Stimulated activated CD4-positive, alpha-beta T cell treated with anti-CD3 and anti-CD28 coated beads, Interleukin-1b, Interleukin-23, amount 100 ng/mL, for 1 hour (primary cell): Measurements from ENCODE around the gene SLX9.

Experiments used
- DNase-seq, 2 donors: peaks; one replicate each; pipeline ENCODE4 v3.0.0-alpha.2; 2020; ENCODE audit warnings: low read depth in 2 of 2

SLX9 gene

GRCh38 chr21:44929799-44930542, 9.9 kb upstream of the SLX9 start:
- DNase-seq: no peak

- no peak for DNase-seq
Measured at GRCh38 chr21:44930543-44930981, 9.3 kb upstream of the SLX9 start.

GRCh38 chr21:44931137-44931500, 8.7 kb upstream of the SLX9 start:
- no peak for DNase-seq

GRCh38 chr21:44931501-44932407, 8.1 kb upstream of the SLX9 start:
- no peak for DNase-seq

- peak in 1 of 2 donors; percentile 59 for DNase-seq
Measured at GRCh38 chr21:44932408-44933181, 7.2 kb upstream of the SLX9 start.

- DNase-seq: no peak
Measured at GRCh38 chr21:44933199-44933917, 6.5 kb upstream of the SLX9 start.

- no peak for DNase-seq
Measured at GRCh38 chr21:44933918-44934260, 5.9 kb upstream of the SLX9 start.

GRCh38 chr21:44934276-44934675, 5.6 kb upstream of the SLX9 start:
- no peak for DNase-seq

GRCh38 chr21:44934797-44935532, 4.9 kb upstream of the SLX9 start:
- DNase-seq: no peak

- DNase-seq: no peak
Measured at GRCh38 chr21:44935533-44935927, 4.3 kb upstream of the SLX9 start.

- DNase-seq: no peak
Measured at GRCh38 chr21:44938772-44939531, 877 bp upstream of the SLX9 start.

- no peak for DNase-seq
Measured at GRCh38 chr21:44940116-44940631, 345 bp downstream of the SLX9 start.

- no peak for DNase-seq
Measured at GRCh38 chr21:44941567-44941966, 1.7 kb downstream of the SLX9 start.

- DNase-seq: no peak
Measured at GRCh38 chr21:44942566-44942965, 2.7 kb downstream of the SLX9 start.

- no peak for DNase-seq
Measured at GRCh38 chr21:44943005-44943685, 3.3 kb downstream of the SLX9 start.

GRCh38 chr21:44943686-44944550, 4.1 kb downstream of the SLX9 start:
- DNase-seq: no peak

GRCh38 chr21:44944596-44944995, 4.8 kb downstream of the SLX9 start:
- DNase-seq: no peak

- no peak for DNase-seq
Measured at GRCh38 chr21:44946254-44947041, 6.6 kb downstream of the SLX9 start.
